NCI-H146 (cell line): Measurements from ENCODE around the gene VWCE.

ENCODE experiments used
- DNase-seq: peaks from one replicate; lab custom pipeline; 2025; lab: John Stamatoyannopoulos, UW

Gene VWCE

GRCh38 chr11:61281581-61282250, 13.4 kb downstream of the VWCE start:
- peak; percentile 78 for DNase-seq

GRCh38 chr11:61280883-61281580, 14.1 kb downstream of the VWCE start:
- DNase-seq, result peak; percentile 26

GRCh38 chr11:61279934-61280659, 15.0 kb downstream of the VWCE start:
- DNase-seq, result no peak

- DNase-seq, result no peak
Measured at GRCh38 chr11:61278001-61278470, 17.1 kb downstream of the VWCE start.

- no peak for DNase-seq
Measured at GRCh38 chr11:61277186-61278000, 17.7 kb downstream of the VWCE start.

GRCh38 chr11:61275191-61275590, 19.9 kb downstream of the VWCE start:
- no peak for DNase-seq

- no peak for DNase-seq
Measured at GRCh38 chr11:61274084-61274483, 21.0 kb downstream of the VWCE start.

GRCh38 chr11:61273178-61274078, 21.7 kb downstream of the VWCE start:
- no peak for DNase-seq

- no peak for DNase-seq
Measured at GRCh38 chr11:61272731-61273130, 22.4 kb downstream of the VWCE start.

GRCh38 chr11:61270354-61271076, 24.6 kb downstream of the VWCE start:
- DNase-seq, result no peak

- no peak for DNase-seq
Measured at GRCh38 chr11:61268588-61269250, 26.4 kb downstream of the VWCE start.

GRCh38 chr11:61267437-61267841, 27.7 kb downstream of the VWCE start:
- DNase-seq, result peak; percentile 67

GRCh38 chr11:61266602-61267001, 28.5 kb downstream of the VWCE start:
- DNase-seq, result no peak

GRCh38 chr11:61265357-61265756, 29.8 kb downstream of the VWCE start:
- no peak for DNase-seq

GRCh38 chr11:61264795-61265194, 30.3 kb downstream of the VWCE start:
- DNase-seq, result no peak

- no peak for DNase-seq
Measured at GRCh38 chr11:61264371-61264770, 30.7 kb downstream of the VWCE start.

- DNase-seq, result no peak
Measured at GRCh38 chr11:61259363-61259762, 35.8 kb downstream of the VWCE start.

GRCh38 chr11:61258546-61258945, 36.6 kb downstream of the VWCE start:
- DNase-seq, result no peak

- no peak for DNase-seq
Measured at GRCh38 chr11:61256710-61257482, 38.2 kb downstream of the VWCE start.
